ENCODE data around the gene ARFGAP1.

The ARFGAP1 gene

GRCh38 chr20:63273059-63273579 is 506 bp downstream of the ARFGAP1 start:
- H3K27ac ChIP-seq: peak overlapping the region; percentile 65 to 86 (median 81)
- H3K36me3 ChIP-seq: peaks cover 27 to 38% (median 31%) of the 10 kb centered on the region in 11 experiments
- peak overlapping the region; percentile 89 to 100 (median 97) for H3K4me2 ChIP-seq
- peaks cover 0 to 19% (median 11%) of the 10 kb centered on the region in 11 experiments; a peak in 11 of 22 replicates for H3K27me3 ChIP-seq
- no peaks in the 10 kb centered on the region for H3K9me3 ChIP-seq (replicated peaks in 1 of 11)
- peaks cover 27 to 42% (median 34%) of the 10 kb centered on the region in 10 experiments for H3K4me1 ChIP-seq
- peak overlapping the region; percentile 86 to 97 (median 93) for H3K4me3 ChIP-seq
- H3K9ac ChIP-seq: peak overlapping the region; percentile 85 to 93 (median 89)
- no peak for TF ChIP-seq Cebpa-rat (IDR thresholded peaks at IDR 0.05)
- H4K20me1 ChIP-seq: peaks cover 45 to 52% (median 47%) of the 10 kb centered on the region in 11 experiments

GRCh38 chr20:63273635-63274380 is 1.2 kb downstream of the ARFGAP1 start:
- peaks cover 46 to 59% (median 54%) of the 10 kb centered on the region in 11 experiments for H4K20me1 ChIP-seq
- H3K4me3 ChIP-seq: peak overlapping the region; percentile 86 to 97 (median 93)
- TF ChIP-seq Cebpa-rat (IDR thresholded peaks at IDR 0.05): no peak
- peak overlapping the region; percentile 85 to 93 (median 89) for H3K9ac ChIP-seq
- peak overlapping the region; percentile 89 to 100 (median 97) for H3K4me2 ChIP-seq
- peaks cover 34 to 42% (median 39%) of the 10 kb centered on the region in 10 experiments for H3K4me1 ChIP-seq
- peaks cover 34 to 44% (median 37%) of the 10 kb centered on the region in 11 experiments for H3K36me3 ChIP-seq
- H3K9me3 ChIP-seq (replicated peaks in 1 of 11): no peaks in the 10 kb centered on the region
- H3K27me3 ChIP-seq: peaks cover 0 to 19% (median 11%) of the 10 kb centered on the region in 11 experiments; a peak in 11 of 22 replicates
- peak overlapping the region in 10 of 11 experiments; percentile 65 to 86 (median 81); a peak in 20 of 22 replicates for H3K27ac ChIP-seq

GRCh38 chr20:63274381-63275228 is 2.0 kb downstream of the ARFGAP1 start:
- TF ChIP-seq Cebpa-rat (IDR thresholded peaks at IDR 0.05): no peak
- Histone ChIP-seq H4K20me1 (peaks cover 46 to 66% (median 61%) of the 10 kb centered on the region in 11 experiments), H3K4me2 (peak overlapping the region; percentile 30 to 100 (median 96); a peak in 20 of 22 replicates), H3K9me3 (replicated peaks in 1 of 11) (no peaks in the 10 kb centered on the region), H3K4me3 (no peak overlapping the region), H3K27me3 (peaks cover 0 to 19% (median 11%) of the 10 kb centered on the region in 11 experiments; a peak in 11 of 22 replicates), H3K9ac (peak overlapping the region in 10 of 11 experiments; percentile 18 to 92 (median 40); a peak in 12 of 22 replicates), H3K36me3 (peaks cover 42 to 51% (median 45%) of the 10 kb centered on the region in 11 experiments), H3K27ac (no peak overlapping the region), H3K4me1 (peaks cover 34 to 50% (median 45%) of the 10 kb centered on the region in 10 experiments)

GRCh38 chr20:63275825-63276224 is 3.2 kb downstream of the ARFGAP1 start:
- peaks cover 0 to 13% (median 11%) of the 10 kb centered on the region in 11 experiments; a peak in 11 of 22 replicates for H3K27me3 ChIP-seq
- 0 out of 22 replicates have a peak overlapping the region, but pooled peaks of 1 of the 11 experiments have one; percentile 19 for H3K9ac ChIP-seq
- H3K4me3 ChIP-seq: no peak overlapping the region
- H3K36me3 ChIP-seq: peaks cover 47 to 63% (median 55%) of the 10 kb centered on the region in 11 experiments
- no peaks in the 10 kb centered on the region for H3K9me3 ChIP-seq (replicated peaks in 1 of 11)
- peaks cover 42 to 62% (median 57%) of the 10 kb centered on the region in 10 experiments for H3K4me1 ChIP-seq
- no peak overlapping the region for H3K27ac ChIP-seq
- TF ChIP-seq Cebpa-rat (IDR thresholded peaks at IDR 0.05): no peak
- H4K20me1 ChIP-seq: peaks cover 50 to 79% (median 73%) of the 10 kb centered on the region in 11 experiments
- no peak overlapping the region for H3K4me2 ChIP-seq

DNA sequence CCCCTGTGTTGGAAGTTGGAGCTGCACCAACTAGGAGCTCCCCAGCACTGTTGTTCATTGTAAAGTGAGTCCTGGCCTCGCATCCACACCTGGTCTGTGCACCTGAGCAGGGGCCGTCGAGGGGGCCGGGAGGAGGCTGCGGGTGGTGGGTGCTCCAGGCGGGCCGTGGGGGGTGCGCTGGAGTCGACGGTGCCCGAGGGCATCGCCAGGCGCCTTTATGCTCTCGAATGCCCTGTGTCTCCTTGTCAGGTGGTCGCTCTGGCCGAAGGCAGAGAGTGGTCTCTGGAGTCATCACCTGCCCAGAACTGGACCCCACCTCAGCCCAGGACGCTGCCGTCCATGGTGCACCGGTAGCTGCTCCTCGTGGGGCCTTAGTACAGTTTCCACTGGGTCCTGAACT is 4.3 kb downstream of the ARFGAP1 start:
- H3K4me1 ChIP-seq: peaks cover 49 to 71% (median 65%) of the 10 kb centered on the region in 10 experiments
- H3K36me3 ChIP-seq: peaks cover 47 to 75% (median 65%) of the 10 kb centered on the region in 11 experiments
- peaks cover 0 to 2% (median 2%) of the 10 kb centered on the region in 11 experiments; a peak in 11 of 22 replicates for H3K27me3 ChIP-seq
- no peak overlapping the region for H3K4me3 ChIP-seq
- 0 out of 22 replicates have a peak overlapping the region, but pooled peaks of 1 of the 11 experiments have one; percentile 6 for H3K9ac ChIP-seq
- no peak overlapping the region for H3K27ac ChIP-seq
- TF ChIP-seq Cebpa-rat (IDR thresholded peaks at IDR 0.05): no peak
- no peak overlapping the region for H3K4me2 ChIP-seq
- H3K9me3 ChIP-seq (replicated peaks in 1 of 11): no peaks in the 10 kb centered on the region
- peaks cover 50 to 90% (median 84%) of the 10 kb centered on the region in 11 experiments for H4K20me1 ChIP-seq

GRCh38 chr20:63277466-63278272 is 5.1 kb downstream of the ARFGAP1 start:
- no peaks in the 10 kb centered on the region for H3K9me3 ChIP-seq (replicated peaks in 1 of 11)
- H3K4me1 ChIP-seq: peaks cover 54 to 75% (median 70%) of the 10 kb centered on the region in 10 experiments
- peaks cover 55 to 97% (median 92%) of the 10 kb centered on the region in 11 experiments for H4K20me1 ChIP-seq
- H3K27ac ChIP-seq: no peak overlapping the region
- peaks cover 47 to 82% (median 71%) of the 10 kb centered on the region in 11 experiments for H3K36me3 ChIP-seq
- H3K4me3 ChIP-seq: no peak overlapping the region; a peak in 1 of 20 replicates
- H3K4me2 ChIP-seq: peak overlapping the region in 10 of 11 experiments; percentile 13 to 98 (median 78); a peak in 20 of 22 replicates
- peak overlapping the region in 2 of 11 experiments; percentile 19 to 47; a peak in 4 of 22 replicates for H3K9ac ChIP-seq
- TF ChIP-seq Cebpa-rat (IDR thresholded peaks at IDR 0.05): no peak
- no peaks in the 10 kb centered on the region for H3K27me3 ChIP-seq

DNA sequence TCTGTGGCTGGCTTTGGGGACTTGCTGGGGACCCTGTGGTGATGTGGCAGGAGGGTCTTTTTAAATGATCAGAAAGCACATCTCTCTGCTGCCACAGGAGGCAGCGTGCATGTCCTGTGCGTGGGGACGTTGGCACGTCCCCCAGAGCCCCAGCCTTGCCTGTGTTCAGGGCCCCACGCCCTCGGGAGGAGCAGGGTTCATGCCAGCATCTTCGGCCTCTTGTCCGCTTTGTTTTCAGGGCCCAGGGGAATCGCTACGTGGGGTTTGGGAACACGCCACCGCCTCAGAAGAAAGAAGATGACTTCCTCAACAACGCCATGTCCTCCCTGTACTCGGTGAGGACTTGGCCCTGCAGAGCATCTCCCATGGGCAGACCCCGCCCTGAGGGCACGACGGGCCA is 6.0 kb downstream of the ARFGAP1 start:
- TF ChIP-seq Cebpa-rat (IDR thresholded peaks at IDR 0.05): no peak

More for the DNA sequence above, 6.0 kb downstream of the ARFGAP1 start:
- Histone ChIP-seq H4K20me1 (peaks cover 50 to 100% (median 98%) of the 10 kb centered on the region in 11 experiments), H3K9me3 (replicated peaks in 1 of 11) (no peaks in the 10 kb centered on the region), H3K27me3 (no peaks in the 10 kb centered on the region), H3K9ac (peak overlapping the region in 9 of 11 experiments; percentile 4 to 47 (median 13); a peak in 8 of 22 replicates), H3K4me2 (peak overlapping the region; percentile 13 to 98 (median 66); a peak in 19 of 22 replicates), H3K4me3 (no peak overlapping the region), H3K27ac (peak overlapping the region in 5 of 11 experiments; percentile 7 to 39 (median 13); a peak in 5 of 22 replicates), H3K36me3 (peaks cover 47 to 92% (median 80%) of the 10 kb centered on the region in 11 experiments), H3K4me1 (peaks cover 63 to 79% (median 77%) of the 10 kb centered on the region in 10 experiments)
